Common myeloid progenitor, CD34-positive (primary cell): ENCODE measurements around the gene TMEM150B.

Experiments
- CTCF ChIA-PET: fragments of 350-600 bp; sonication (Branson Sonifier 250); formaldehyde crosslinking; loops from one replicate; lab custom pipeline; 2021; ENCODE audit warnings: antibody characterized with exemption; lab: Charles Lee
- POLR2A ChIA-PET: fragments of 350-600 bp; sonication (Branson Sonifier 250); formaldehyde crosslinking; loops from one replicate; lab custom pipeline; 2021; ENCODE audit warnings: antibody characterized with exemption; lab: Charles Lee
- DNase-seq, 3 donors: peaks; one replicate each; pipeline versions ENCODE4 v3.0.0 to v3.0.0-alpha.2; 2013
- H3K27ac ChIP-seq, 2 experiments: 1 replicate in 1 of 2; 2 replicates in 1 of 2; pipeline ENCODE4 v1.7.0; 2013; ENCODE audit warnings: inconsistent platforms in 2 of 2, low read length in 2 of 2, mild to moderate bottlenecking in 2 of 2, low read depth in 1 of 2, moderate library complexity in 1 of 2; ENCODE audit not compliant: severe bottlenecking in 2 of 2, insufficient read depth in 1 of 2, poor library complexity in 1 of 2
- H3K27me3 ChIP-seq, 5 experiments: replicated peaks in 2 of 5; 1 replicate in 3 of 5; 2 replicates in 2 of 5; pipeline versions ENCODE4 v1.6.1 to v1.7.0; 2013; ENCODE audit warnings: low read length in 4 of 5, mild to moderate bottlenecking in 2 of 5, moderate library complexity in 2 of 5, inconsistent platforms in 1 of 5; ENCODE audit not compliant: insufficient read depth in 5 of 5, control insufficient read depth in 4 of 5
- H3K36me3 ChIP-seq, 4 experiments: 1 replicate in 2 of 4; 2 replicates in 2 of 4; pipeline versions ENCODE4 v1.6.1 to v1.7.0; 2013; ENCODE audit warnings: low read length in 3 of 4, control low read depth in 1 of 4, mild to moderate bottlenecking in 1 of 4; ENCODE audit not compliant: control insufficient read depth in 4 of 4, insufficient read depth in 4 of 4
- H3K4me1 ChIP-seq, 4 experiments: 1 replicate in 3 of 4; 2 replicates in 1 of 4; pipeline versions ENCODE4 v1.6.1 to v1.7.1; 2013; ENCODE audit warnings: low read length in 3 of 4, mild to moderate bottlenecking in 3 of 4, control low read depth in 1 of 4, inconsistent platforms in 1 of 4, moderate library complexity in 1 of 4; ENCODE audit not compliant: control insufficient read depth in 4 of 4, insufficient read depth in 4 of 4; ENCODE audit errors: control extremely low read depth in 1 of 4
- H3K4me3 ChIP-seq, 7 experiments: 1 replicate in 4 of 7; 2 replicates in 3 of 7; pipeline versions ENCODE4 v1.5.1 to v1.7.0; 2013; ENCODE audit warnings: mild to moderate bottlenecking in 7 of 7, low read length in 6 of 7, moderate library complexity in 6 of 7, inconsistent platforms in 2 of 7, low read depth in 2 of 7, control low read depth in 1 of 7; ENCODE audit not compliant: insufficient read depth in 4 of 7, control insufficient read depth in 1 of 7; ENCODE audit errors: extremely low read depth in 1 of 7
- H3K9me3 ChIP-seq, 5 experiments: 1 replicate in 4 of 5; 2 replicates in 1 of 5; pipeline versions ENCODE4 v1.6.1 to v1.7.1; 2013; ENCODE audit warnings: low read length in 4 of 5, mild to moderate bottlenecking in 2 of 5, inconsistent platforms in 1 of 5, low read depth in 1 of 5, moderate library complexity in 1 of 5; ENCODE audit not compliant: control insufficient read depth in 4 of 5, insufficient read depth in 2 of 5; ENCODE audit errors: control extremely low read depth in 1 of 5
- WGBS: methylation state at CpG from one replicate; pipeline ENCODE4 v1.1.5; 2013; ENCODE audit not compliant: insufficient coverage; 5-methylcytosine and 5-hydroxymethylcytosine counted together

TMEM150B gene

GRCh38 chr19:55341595-55342531, 16.7 kb upstream of the TMEM150B start:
- H3K4me3 ChIP-seq = peak overlapping the region in 5 of 7 experiments; percentile 7 to 85 (median 46)
- H3K4me1 ChIP-seq = peaks cover 0 to 27% (median 25%) of the 10 kb centered on the region in 4 experiments
- H3K27me3 ChIP-seq = no peaks in the 10 kb centered on the region
- H3K27ac ChIP-seq = no peak overlapping the region
- H3K36me3 ChIP-seq = peaks cover 2 to 31% (median 20%) of the 10 kb centered on the region in 4 experiments
- H3K9me3 ChIP-seq = no peaks in the 10 kb centered on the region
- no peak for DNase-seq
- ChIA-PET POLR2A (interaction anchor here (1.1 kb wide), 1 partner anchor 43 kb away, joined by 4 read pairs; no protein-coding TSS in a partner anchor), CTCF (interaction anchor here (0.9 to 1.4 kb wide), 2 partner anchors 10 to 18 kb away, joined by 3 to 7 read pairs; no protein-coding TSS in a partner anchor)
- 96% methylated on average over 48 of the region's 50 CpGs for WGBS

- Histone ChIP-seq H3K4me1 (peaks cover 0 to 27% (median 25%) of the 10 kb centered on the region in 4 experiments), H3K4me3 (peak overlapping the region in 6 of 7 experiments; percentile 48 to 85 (median 82)), H3K27ac (peak overlapping the region in 1 of 2 experiments; percentile 91), H3K36me3 (peaks cover 2 to 31% (median 16%) of the 10 kb centered on the region in 4 experiments), H3K27me3 (no peaks in the 10 kb centered on the region), H3K9me3 (no peaks in the 10 kb centered on the region)
- WGBS = 0% methylated on average over 3 of the region's 15 CpGs
- CTCF ChIA-PET = interaction anchor here (0.5 to 1.4 kb wide), 3 partner anchors 10 to 1229 kb away, joined by 3 to 7 read pairs (median 4); no protein-coding TSS in a partner anchor
- POLR2A ChIA-PET = interaction anchor here (0.6 to 1.1 kb wide), 2 partner anchors 43 to 83 kb away, joined by 4 to 7 read pairs; no protein-coding TSS in a partner anchor
- peak in 2 of 3 donors; percentile 52 for DNase-seq
Observed at GRCh38 chr19:55341171-55341588, 16.0 kb upstream of the TMEM150B start.

DNA sequence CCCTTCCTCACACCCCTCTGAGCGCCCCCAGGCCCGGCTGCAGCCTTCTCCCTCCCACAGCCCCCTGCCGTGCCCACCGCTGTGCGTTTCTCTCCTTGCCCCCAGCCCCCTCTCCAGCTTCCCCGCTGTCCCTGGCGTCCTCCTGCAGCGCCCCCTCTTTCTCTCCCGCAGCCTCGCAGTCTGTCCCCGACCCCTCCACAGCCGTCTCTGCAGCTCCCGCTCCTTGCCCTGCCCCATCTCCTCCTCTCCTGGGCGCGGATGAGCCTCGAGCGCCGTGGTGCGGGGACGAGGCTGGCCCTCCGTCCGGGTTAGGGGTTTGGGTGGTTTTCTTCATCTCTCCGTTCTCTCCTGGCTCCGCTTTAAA, 15.6 kb upstream of the TMEM150B start:
- peak in 2 of 3 donors; percentile 35 to 52 for DNase-seq
- 0% methylated on average over 11 of the region's 24 CpGs for WGBS
- Histone ChIP-seq H3K27me3 (no peaks in the 10 kb centered on the region), H3K27ac (peak overlapping the region in 1 of 2 experiments; percentile 91), H3K9me3 (no peaks in the 10 kb centered on the region), H3K4me3 (peak overlapping the region; percentile 48 to 85 (median 81)), H3K4me1 (peaks cover 0 to 27% (median 25%) of the 10 kb centered on the region in 4 experiments), H3K36me3 (peaks cover 2 to 27% (median 15%) of the 10 kb centered on the region in 4 experiments)
- ChIA-PET POLR2A (interaction anchor here (0.6 to 1.1 kb wide), 2 partner anchors 44 to 83 kb away, joined by 4 to 7 read pairs; no protein-coding TSS in a partner anchor), CTCF (interaction anchor here (0.5 to 1.4 kb wide), 4 partner anchors 11 to 1229 kb away, joined by 3 to 7 read pairs (median 4); no protein-coding TSS in a partner anchor)

DNA sequence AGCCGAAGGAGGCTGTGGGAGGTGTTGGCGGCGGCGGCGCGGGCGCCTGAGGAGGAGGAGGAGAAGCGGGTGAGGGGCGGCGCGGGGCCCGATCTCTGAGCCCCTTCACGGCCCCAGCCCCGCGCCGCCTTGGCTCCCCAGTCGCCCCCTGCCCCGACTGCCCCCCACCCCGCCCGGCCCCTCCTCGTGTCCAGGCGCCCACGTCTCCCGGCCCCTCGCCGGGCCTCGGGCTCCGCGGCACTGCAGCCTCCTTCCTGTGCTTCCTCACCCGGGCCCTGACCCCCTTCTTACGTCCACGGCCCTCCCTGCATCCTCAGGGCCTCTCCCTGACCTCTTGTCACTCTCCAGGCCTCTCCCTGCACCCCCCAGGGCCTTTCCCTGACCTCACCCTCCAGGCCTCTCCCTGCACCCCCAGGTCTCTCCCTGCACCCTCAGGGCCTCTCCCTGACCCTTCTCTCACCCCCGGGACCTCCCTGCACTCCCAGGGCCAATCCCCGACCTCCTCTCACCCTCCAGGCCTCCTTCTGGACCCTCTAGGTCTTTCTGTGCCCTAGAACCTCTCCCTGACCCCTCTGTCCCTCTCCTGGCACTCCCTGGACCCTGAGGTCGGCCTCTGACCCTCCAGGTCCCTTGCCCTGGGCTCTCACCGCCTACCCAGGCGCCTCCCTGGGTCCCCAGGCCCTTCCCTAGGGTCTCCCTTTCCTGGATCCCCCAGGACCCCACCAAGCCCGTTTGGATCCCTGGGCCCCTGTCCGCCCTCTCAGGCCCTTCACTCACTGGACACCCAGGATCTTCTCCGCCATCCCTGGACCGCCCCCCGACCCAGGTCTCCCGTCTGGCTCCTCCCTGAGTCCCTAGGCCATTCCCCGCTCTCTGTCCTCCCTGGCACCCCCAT, 15.0 kb upstream of the TMEM150B start:
- H3K36me3 ChIP-seq = peaks cover 2 to 23% (median 14%) of the 10 kb centered on the region in 4 experiments
- H3K27ac ChIP-seq = peak overlapping the region; percentile 81 to 91
- ChIA-PET POLR2A (interaction anchor here (0.6 to 1.8 kb wide), 8 partner anchors 15 to 84 kb away, joined by 5 to 15 read pairs (median 8); partner anchors contain the start of genes PPP6R1, RPL28, TMEM150B and TMEM238), CTCF (interaction anchor here (0.7 to 1.8 kb wide), 11 partner anchors 10 to 79 kb away, joined by 3 to 19 read pairs (median 4); partner anchors contain the start of gene TMEM238)
- peak overlapping the region; percentile 48 to 85 (median 81) for H3K4me3 ChIP-seq
- no peaks in the 10 kb centered on the region for H3K9me3 ChIP-seq
- 3% methylated on average over 36 of the region's 44 CpGs for WGBS
- DNase-seq = peak in 2 of 3 donors; percentile 9 to 30
- no peaks in the 10 kb centered on the region for H3K27me3 ChIP-seq
- H3K4me1 ChIP-seq = peaks cover 0 to 27% (median 25%) of the 10 kb centered on the region in 4 experiments

DNA sequence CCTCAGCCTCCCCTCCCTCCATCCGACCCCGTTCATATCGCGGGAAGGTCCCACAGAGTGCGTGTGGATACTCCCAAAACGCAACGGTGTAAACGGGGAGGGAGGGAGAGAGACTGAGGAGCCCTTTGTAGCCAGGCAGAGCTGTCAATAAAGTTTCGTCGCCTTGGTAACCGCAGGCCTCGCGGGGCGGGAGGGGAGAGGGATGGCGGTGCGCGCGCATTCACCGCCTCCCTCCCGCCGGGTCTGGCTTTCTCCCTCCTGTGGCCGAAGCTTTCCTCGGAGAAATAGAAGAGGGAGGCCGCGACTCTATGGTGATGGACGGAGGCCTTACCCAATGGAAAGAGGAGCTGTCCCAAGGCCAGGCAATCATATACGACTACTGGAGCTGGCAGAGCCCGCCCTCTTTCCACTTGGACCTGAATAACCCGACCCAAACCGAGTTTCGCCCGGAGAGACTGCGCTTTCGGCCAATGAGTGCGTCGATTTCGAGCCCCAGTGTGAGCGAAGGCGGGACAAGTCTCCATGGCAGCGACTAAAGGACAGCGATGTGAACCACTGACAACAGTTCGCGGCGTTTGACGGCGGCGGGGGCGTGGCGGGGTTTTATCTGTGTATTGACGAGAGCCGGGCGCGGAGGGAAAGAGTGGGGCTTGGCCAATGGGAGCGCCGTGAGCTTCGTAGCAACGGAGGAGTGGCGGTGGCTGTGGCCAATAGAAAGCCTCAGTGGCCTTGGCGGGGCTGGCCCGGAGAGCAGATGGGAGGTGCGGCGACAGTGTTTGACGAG, 14.2 kb upstream of the TMEM150B start, which contains the start of gene KMT5C:
Gene KMT5C (plus strand): TSS at position 772 of the 784 bp plus-strand sequence. CDS start 2,061 bp downstream, outside the sequence.
- peak within 1 kb of the TSS; percentile 55 to 85 (median 81) for H3K4me3 ChIP-seq
- H3K27me3 ChIP-seq = no peaks in the 10 kb centered on the region
- H3K4me1 ChIP-seq = peaks cover 0 to 27% (median 25%) of the 10 kb centered on the region in 4 experiments
- H3K27ac ChIP-seq = peak within 1 kb of the TSS; percentile 99 to 100
- WGBS = under 1% methylated on average over 51 of the region's 63 CpGs
- H3K9me3 ChIP-seq = no peaks in the 10 kb centered on the region
- POLR2A ChIA-PET = interaction anchor here (0.6 to 1.8 kb wide), 13 partner anchors 9 to 135 kb away, joined by 3 to 15 read pairs (median 6); partner anchors contain the start of genes PPP6R1, RPL28, TMEM150B and TMEM238
- CTCF ChIA-PET = interaction anchor here (0.7 to 1.8 kb wide), 13 partner anchors 11 to 80 kb away, joined by 3 to 19 read pairs (median 4); partner anchors contain the start of gene TMEM238
- peak; percentile 100 for DNase-seq
- H3K36me3 ChIP-seq = peaks cover 2 to 22% (median 9%) of the 10 kb centered on the region in 4 experiments
